ENCODE results near the gene FAM83E. TPM values are rescaled to one million over a fixed set of nuclear protein-coding genes. Genes with fewer than 3 reads are reported as not detected.
A peak's percentile ranks its signal among the peaks of the same experiment; 100 is the strongest.

Gene FAM83E
- total RNA-seq, 1 experiment from 2014 or later = 8.8 TPM

DNA sequence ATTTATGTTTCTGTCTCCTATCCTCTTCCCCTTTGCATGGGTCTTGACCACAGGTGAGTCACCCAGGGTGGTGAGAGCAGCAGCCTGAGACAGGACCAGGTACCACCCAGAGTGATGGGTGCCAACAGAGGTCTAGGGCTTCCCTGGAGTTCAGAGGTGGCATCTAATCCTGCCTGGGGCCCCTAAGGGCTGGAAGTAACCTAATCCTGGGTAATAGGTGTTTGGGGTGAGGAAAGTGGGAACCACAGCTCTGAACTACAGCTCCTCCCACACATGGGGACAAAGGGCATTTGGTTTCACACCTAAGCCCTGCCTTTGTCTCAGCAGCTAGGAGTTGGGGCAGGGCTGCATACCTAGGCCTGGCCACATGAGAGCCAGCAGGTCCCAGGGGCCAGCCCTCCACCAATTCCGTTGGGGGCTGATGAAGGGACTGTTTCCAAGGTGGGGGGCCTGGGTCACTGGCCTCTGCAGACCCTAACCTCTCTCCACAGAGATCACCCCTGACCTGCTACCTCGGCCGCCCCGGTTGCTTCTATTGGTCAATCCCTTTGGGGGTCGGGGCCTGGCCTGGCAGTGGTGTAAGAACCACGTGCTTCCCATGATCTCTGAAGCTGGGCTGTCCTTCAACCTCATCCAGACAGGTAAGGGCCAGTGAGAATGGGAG lies 12.5 kb upstream of the FAM83E start:
- ATAC-seq (no peak), DNase-seq (ENCODE audit: low spot score) (no peak)
- CTCF ChIA-PET = interaction anchor here (0.7 to 0.8 kb wide), 2 partner anchors 38 to 294 kb away, joined by 3 read pairs; no protein-coding TSS in a partner anchor
- no peaks in the 10 kb centered on the region; the same call in 1 of the 2 replicates for H3K27me3 Mint-ChIP-seq (ENCODE audit: low read depth)
- 0 out of 2 replicates have a peak, but pooled peaks cover 1% of the 10 kb centered on the region for H3K36me3 Mint-ChIP-seq
- no peak overlapping the region for H3K4me3 Mint-ChIP-seq
- POLR2A ChIA-PET = interaction anchor here (0.7 to 1.3 kb wide), 4 partner anchors 8 to 12 kb away, joined by 3 read pairs; partner anchors contain the start of genes FAM83E, RPL18 and SPHK2
- no peaks in the 10 kb centered on the region for H3K9me3 Mint-ChIP-seq
- H3K4me1 Mint-ChIP-seq = peaks cover 28% of the 10 kb centered on the region
- peak overlapping the region; percentile 68 for H3K27ac Mint-ChIP-seq
- TF ChIP-seq, protein P1, sequence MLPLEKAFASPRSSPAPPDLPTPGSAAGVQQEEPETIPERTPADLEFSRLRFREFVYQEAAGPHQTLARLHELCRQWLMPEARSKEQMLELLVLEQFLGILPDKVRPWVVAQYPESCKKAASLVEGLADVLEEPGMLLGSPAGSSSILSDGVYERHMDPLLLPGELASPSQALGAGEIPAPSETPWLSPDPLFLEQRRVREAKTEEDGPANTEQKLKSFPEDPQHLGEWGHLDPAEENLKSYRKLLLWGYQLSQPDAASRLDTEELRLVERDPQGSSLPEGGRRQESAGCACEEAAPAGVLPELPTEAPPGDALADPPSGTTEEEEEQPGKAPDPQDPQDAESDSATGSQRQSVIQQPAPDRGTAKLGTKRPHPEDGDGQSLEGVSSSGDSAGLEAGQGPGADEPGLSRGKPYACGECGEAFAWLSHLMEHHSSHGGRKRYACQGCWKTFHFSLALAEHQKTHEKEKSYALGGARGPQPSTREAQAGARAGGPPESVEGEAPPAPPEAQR (CRISPR knock-in tag; IDR thresholded peaks at IDR 0.05) = no peak
- TF ChIP-seq, protein P2, sequence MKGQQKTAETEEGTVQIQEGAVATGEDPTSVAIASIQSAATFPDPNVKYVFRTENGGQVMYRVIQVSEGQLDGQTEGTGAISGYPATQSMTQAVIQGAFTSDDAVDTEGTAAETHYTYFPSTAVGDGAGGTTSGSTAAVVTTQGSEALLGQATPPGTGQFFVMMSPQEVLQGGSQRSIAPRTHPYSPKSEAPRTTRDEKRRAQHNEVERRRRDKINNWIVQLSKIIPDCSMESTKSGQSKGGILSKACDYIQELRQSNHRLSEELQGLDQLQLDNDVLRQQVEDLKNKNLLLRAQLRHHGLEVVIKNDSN (CRISPR knock-in tag; IDR thresholded peaks at IDR 0.05) = no peak
- TF ChIP-seq ESRRA (CRISPR knock-in tag; IDR thresholded peaks at IDR 0.05; ENCODE audit: borderline replicate concordance) (no peak), ZNF317 (CRISPR knock-in tag; IDR thresholded peaks at IDR 0.05; ENCODE audit: borderline replicate concordance, low read depth) (no peak), TEAD1 (CRISPR knock-in tag; IDR thresholded peaks at IDR 0.05) (no peak), EMX1 (CRISPR knock-in tag; IDR thresholded peaks at IDR 0.05) (no peak), CREB1 (CRISPR knock-in tag; IDR thresholded peaks at IDR 0.05) (no peak), FOXJ3 (CRISPR knock-in tag; IDR thresholded peaks at IDR 0.05; ENCODE audit: borderline replicate concordance) (no peak), KAT7 (CRISPR knock-in tag; IDR thresholded peaks at IDR 0.05; ENCODE audit: borderline replicate concordance) (no peak), FOXP1 (CRISPR knock-in tag; IDR thresholded peaks at IDR 0.05; ENCODE audit: borderline replicate concordance) (no peak)
- TF ChIP-seq, protein P3, sequence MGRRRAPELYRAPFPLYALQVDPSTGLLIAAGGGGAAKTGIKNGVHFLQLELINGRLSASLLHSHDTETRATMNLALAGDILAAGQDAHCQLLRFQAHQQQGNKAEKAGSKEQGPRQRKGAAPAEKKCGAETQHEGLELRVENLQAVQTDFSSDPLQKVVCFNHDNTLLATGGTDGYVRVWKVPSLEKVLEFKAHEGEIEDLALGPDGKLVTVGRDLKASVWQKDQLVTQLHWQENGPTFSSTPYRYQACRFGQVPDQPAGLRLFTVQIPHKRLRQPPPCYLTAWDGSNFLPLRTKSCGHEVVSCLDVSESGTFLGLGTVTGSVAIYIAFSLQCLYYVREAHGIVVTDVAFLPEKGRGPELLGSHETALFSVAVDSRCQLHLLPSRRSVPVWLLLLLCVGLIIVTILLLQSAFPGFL (CRISPR knock-in tag; IDR thresholded peaks at IDR 0.05; ENCODE audit: borderline replicate concordance) = no peak
- TF ChIP-seq, protein P4, sequence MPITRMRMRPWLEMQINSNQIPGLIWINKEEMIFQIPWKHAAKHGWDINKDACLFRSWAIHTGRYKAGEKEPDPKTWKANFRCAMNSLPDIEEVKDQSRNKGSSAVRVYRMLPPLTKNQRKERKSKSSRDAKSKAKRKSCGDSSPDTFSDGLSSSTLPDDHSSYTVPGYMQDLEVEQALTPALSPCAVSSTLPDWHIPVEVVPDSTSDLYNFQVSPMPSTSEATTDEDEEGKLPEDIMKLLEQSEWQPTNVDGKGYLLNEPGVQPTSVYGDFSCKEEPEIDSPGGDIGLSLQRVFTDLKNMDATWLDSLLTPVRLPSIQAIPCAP (CRISPR knock-in tag; IDR thresholded peaks at IDR 0.05) = no peak
- TF ChIP-seq, protein P5, sequence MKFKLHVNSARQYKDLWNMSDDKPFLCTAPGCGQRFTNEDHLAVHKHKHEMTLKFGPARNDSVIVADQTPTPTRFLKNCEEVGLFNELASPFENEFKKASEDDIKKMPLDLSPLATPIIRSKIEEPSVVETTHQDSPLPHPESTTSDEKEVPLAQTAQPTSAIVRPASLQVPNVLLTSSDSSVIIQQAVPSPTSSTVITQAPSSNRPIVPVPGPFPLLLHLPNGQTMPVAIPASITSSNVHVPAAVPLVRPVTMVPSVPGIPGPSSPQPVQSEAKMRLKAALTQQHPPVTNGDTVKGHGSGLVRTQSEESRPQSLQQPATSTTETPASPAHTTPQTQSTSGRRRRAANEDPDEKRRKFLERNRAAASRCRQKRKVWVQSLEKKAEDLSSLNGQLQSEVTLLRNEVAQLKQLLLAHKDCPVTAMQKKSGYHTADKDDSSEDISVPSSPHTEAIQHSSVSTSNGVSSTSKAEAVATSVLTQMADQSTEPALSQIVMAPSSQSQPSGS (CRISPR knock-in tag; IDR thresholded peaks at IDR 0.05; ENCODE audit: borderline replicate concordance, low read depth) = no peak
- TF ChIP-seq, protein P6, sequence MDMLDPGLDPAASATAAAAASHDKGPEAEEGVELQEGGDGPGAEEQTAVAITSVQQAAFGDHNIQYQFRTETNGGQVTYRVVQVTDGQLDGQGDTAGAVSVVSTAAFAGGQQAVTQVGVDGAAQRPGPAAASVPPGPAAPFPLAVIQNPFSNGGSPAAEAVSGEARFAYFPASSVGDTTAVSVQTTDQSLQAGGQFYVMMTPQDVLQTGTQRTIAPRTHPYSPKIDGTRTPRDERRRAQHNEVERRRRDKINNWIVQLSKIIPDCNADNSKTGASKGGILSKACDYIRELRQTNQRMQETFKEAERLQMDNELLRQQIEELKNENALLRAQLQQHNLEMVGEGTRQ (CRISPR knock-in tag; IDR thresholded peaks at IDR 0.05) = no peak
- TF ChIP-seq, protein P7, sequence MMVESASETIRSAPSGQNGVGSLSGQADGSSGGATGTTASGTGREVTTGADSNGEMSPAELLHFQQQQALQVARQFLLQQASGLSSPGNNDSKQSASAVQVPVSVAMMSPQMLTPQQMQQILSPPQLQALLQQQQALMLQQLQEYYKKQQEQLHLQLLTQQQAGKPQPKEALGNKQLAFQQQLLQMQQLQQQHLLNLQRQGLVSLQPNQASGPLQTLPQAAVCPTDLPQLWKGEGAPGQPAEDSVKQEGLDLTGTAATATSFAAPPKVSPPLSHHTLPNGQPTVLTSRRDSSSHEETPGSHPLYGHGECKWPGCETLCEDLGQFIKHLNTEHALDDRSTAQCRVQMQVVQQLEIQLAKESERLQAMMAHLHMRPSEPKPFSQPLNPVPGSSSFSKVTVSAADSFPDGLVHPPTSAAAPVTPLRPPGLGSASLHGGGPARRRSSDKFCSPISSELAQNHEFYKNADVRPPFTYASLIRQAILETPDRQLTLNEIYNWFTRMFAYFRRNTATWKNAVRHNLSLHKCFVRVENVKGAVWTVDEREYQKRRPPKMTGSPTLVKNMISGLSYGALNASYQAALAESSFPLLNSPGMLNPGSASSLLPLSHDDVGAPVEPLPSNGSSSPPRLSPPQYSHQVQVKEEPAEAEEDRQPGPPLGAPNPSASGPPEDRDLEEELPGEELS (CRISPR knock-in tag; IDR thresholded peaks at IDR 0.05) = no peak
